Measurements from ENCODE around the gene GNAT1. TPM values are rescaled to one million over a fixed set of nuclear protein-coding genes. Genes with fewer than 3 reads are reported as not detected.

GNAT1 gene
- total RNA-seq, 1 experiment from 2014 or later: not detected

DNA sequence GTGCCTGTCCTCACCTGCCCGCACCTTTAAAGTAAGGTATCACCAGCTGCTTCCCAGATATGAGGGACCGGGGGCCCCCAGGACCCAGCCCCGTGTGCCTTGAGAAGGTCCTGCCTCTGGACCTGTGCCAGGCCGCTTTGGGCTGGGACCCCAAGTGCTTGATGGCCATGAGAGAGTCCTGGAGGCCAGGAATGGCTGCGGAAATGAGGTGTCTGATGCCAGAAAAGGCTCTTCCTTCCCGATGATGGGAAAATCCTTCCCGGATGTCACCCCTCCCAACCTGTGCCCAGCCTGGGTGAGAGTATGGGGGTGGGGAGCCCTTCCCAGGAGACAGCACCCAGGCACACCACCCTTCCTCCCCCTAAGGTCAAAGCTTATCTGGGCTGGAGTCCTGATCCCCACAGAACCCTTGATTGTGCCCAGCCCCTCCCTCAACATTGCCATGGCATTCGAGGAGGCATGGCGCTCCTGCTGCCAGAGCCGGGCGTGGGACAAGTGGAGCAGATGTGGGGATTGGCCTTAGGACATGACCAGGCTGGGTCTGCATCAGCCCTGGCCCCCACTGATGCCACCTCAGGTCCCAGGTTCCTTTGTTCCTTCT lies 22.1 kb upstream of the GNAT1 start:
- intact Hi-C loops (cut with micrococcal nuclease): no loop called here
- Mint-ChIP-seq H3K27ac (ENCODE audit: low read depth, unreplicated experiment) (peak overlapping the region; percentile 86), H3K27me3 (ENCODE audit: insufficient read depth, unreplicated experiment) (no peaks in the 10 kb centered on the region), H3K9me3 (ENCODE audit: unreplicated experiment) (no peaks in the 10 kb centered on the region), H3K36me3 (ENCODE audit: insufficient read depth, unreplicated experiment) (peaks cover 16% of the 10 kb centered on the region), H3K4me1 (ENCODE audit: insufficient read depth, unreplicated experiment) (peaks cover 55% of the 10 kb centered on the region), H3K4me3 (ENCODE audit: unreplicated experiment) (no peak overlapping the region)
- no peak for DNase-seq (ENCODE audit: unreplicated experiment)
- CTCF ChIA-PET: interaction anchor here (0.9 to 1.7 kb wide), 3 partner anchors 20 to 58 kb away, joined by 3 to 6 read pairs (median 4); no protein-coding TSS in a partner anchor
- TF ChIP-seq, protein P1, sequence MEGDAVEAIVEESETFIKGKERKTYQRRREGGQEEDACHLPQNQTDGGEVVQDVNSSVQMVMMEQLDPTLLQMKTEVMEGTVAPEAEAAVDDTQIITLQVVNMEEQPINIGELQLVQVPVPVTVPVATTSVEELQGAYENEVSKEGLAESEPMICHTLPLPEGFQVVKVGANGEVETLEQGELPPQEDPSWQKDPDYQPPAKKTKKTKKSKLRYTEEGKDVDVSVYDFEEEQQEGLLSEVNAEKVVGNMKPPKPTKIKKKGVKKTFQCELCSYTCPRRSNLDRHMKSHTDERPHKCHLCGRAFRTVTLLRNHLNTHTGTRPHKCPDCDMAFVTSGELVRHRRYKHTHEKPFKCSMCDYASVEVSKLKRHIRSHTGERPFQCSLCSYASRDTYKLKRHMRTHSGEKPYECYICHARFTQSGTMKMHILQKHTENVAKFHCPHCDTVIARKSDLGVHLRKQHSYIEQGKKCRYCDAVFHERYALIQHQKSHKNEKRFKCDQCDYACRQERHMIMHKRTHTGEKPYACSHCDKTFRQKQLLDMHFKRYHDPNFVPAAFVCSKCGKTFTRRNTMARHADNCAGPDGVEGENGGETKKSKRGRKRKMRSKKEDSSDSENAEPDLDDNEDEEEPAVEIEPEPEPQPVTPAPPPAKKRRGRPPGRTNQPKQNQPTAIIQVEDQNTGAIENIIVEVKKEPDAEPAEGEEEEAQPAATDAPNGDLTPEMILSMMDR (IDR thresholded peaks at IDR 0.05; ENCODE audit: unreplicated experiment): no peak
- POLR2A ChIA-PET: no interaction called here
- BruUV-seq (replicated peaks): no TSS peak

DNA sequence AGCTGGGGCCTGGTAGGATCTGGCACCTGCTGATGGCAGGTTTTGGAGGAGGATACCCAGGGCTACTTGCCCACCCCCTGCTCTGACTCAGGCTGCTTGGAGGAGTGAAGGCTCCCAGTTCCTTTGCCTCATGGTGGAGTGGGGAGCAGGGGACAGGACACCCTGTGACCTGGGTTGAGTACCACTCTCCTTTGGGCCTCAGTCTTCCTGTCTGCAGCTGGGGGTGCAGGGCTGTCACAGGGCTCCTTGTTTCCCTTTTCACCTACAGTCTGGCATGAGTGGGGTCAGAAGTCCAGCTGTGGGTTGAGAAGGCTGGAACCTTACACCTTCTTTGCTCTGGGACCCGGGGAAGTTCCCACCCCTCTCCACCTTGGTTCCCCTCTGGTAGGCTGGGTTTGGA lies 21.6 kb upstream of the GNAT1 start:
- no peak overlapping the region for H3K4me3 Mint-ChIP-seq (ENCODE audit: unreplicated experiment)
- peaks cover 14% of the 10 kb centered on the region for H3K36me3 Mint-ChIP-seq (ENCODE audit: insufficient read depth, unreplicated experiment)
- intact Hi-C loops (cut with micrococcal nuclease): no loop called here
- H3K27me3 Mint-ChIP-seq (ENCODE audit: insufficient read depth, unreplicated experiment): no peaks in the 10 kb centered on the region
- H3K27ac Mint-ChIP-seq (ENCODE audit: low read depth, unreplicated experiment): peak overlapping the region; percentile 86
- ChIA-PET CTCF (interaction anchor here (1.7 kb wide), 2 partner anchors 19 to 22 kb away, joined by 3 to 6 read pairs; no protein-coding TSS in a partner anchor), POLR2A (no interaction called here)
- TF ChIP-seq, protein P1 (IDR thresholded peaks at IDR 0.05; ENCODE audit: unreplicated experiment): no peak
- BruUV-seq (replicated peaks): no TSS peak
- peaks cover 49% of the 10 kb centered on the region for H3K4me1 Mint-ChIP-seq (ENCODE audit: insufficient read depth, unreplicated experiment)
- H3K9me3 Mint-ChIP-seq (ENCODE audit: unreplicated experiment): no peaks in the 10 kb centered on the region
- DNase-seq (ENCODE audit: unreplicated experiment): no peak

DNA sequence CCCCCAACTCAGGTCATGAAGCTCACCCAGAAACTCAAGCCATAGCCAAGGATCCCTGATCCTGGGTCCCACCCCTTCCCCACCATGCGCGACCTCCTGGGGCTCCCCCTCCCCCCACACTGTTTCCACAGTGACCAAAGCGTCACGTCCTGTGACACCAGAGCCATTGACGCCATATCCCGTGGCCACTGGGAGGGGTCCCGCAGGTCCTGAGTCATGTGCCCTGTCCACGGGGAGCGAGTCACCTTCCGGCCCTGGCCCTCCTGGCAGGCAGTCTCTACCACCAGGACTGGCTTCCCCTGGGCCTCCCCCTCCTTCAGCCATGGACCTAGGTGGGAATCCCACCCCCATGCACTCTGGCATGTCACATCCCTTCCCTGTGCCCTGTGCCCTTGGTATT lies 20.7 kb upstream of the GNAT1 start:
- Mint-ChIP-seq H3K27ac (ENCODE audit: low read depth, unreplicated experiment) (peak overlapping the region; percentile 86), H3K36me3 (ENCODE audit: insufficient read depth, unreplicated experiment) (peaks cover 12% of the 10 kb centered on the region), H3K27me3 (ENCODE audit: insufficient read depth, unreplicated experiment) (no peaks in the 10 kb centered on the region), H3K4me1 (ENCODE audit: insufficient read depth, unreplicated experiment) (peaks cover 41% of the 10 kb centered on the region), H3K9me3 (ENCODE audit: unreplicated experiment) (no peaks in the 10 kb centered on the region), H3K4me3 (ENCODE audit: unreplicated experiment) (no peak overlapping the region)
- ChIA-PET POLR2A (no interaction called here), CTCF (interaction anchor here (1.7 kb wide), 1 partner anchor 22 kb away, joined by 6 read pairs; no protein-coding TSS in a partner anchor)
- intact Hi-C loops (cut with micrococcal nuclease): no loop called here
- no peak for DNase-seq (ENCODE audit: unreplicated experiment)
- TF ChIP-seq, protein P1 (IDR thresholded peaks at IDR 0.05; ENCODE audit: unreplicated experiment): no peak
- no TSS peak for BruUV-seq (replicated peaks)

DNA sequence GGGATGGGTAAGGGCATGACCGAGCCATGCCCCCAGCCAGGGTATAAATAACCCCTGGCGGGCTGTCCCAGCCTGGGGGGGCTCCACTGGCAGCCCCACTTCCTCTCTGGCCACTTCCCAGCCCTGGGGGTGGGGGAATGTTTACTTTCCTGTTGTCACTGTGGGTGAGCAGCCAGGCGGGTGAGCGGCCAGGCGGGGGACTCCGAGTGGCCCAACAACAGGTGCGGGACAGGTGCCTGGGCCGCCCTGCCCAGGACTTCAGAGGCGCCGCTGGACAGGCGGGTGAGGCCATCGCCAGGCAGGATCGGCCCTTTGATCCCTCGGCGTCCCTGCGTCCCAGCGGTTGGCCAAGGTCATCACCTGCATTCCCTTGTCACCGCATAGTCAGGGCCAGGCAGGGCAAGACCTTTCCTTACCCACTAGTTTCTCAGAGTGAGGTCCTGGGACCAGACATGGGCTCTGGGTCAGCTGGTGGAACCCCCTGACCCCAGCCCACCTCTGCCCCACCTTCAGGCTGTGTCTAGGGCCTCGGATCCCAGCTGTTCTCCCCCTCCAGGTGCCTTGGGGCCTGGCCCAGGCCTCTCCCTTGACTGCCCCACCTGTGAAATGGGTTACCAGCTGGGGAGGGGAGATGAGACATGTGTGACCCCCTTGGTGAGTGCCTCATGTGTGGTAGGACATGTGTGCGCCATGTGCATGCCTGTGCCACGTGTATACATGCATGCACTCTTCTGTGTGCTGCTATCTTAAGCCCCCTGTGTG lies 19.7 kb upstream of the GNAT1 start:
- TF ChIP-seq, protein P1 (IDR thresholded peaks at IDR 0.05; ENCODE audit: unreplicated experiment): no peak
- CTCF ChIA-PET: interaction anchor here (0.7 to 2.2 kb wide), 5 partner anchors 17 to 75 kb away, joined by 3 to 11 read pairs (median 5); no protein-coding TSS in a partner anchor
- H3K27ac Mint-ChIP-seq (ENCODE audit: low read depth, unreplicated experiment): peak overlapping the region; percentile 86
- POLR2A ChIA-PET: interaction anchor here (0.6 to 1.1 kb wide), 3 partner anchors 11 to 64 kb away, joined by 3 read pairs; partner anchors contain the start of gene GNAI2
- no peak for DNase-seq (ENCODE audit: unreplicated experiment)
- H3K36me3 Mint-ChIP-seq (ENCODE audit: insufficient read depth, unreplicated experiment): peaks cover 17% of the 10 kb centered on the region
- no TSS peak for BruUV-seq (replicated peaks)
- no peaks in the 10 kb centered on the region for H3K27me3 Mint-ChIP-seq (ENCODE audit: insufficient read depth, unreplicated experiment)
- peaks cover 32% of the 10 kb centered on the region for H3K4me1 Mint-ChIP-seq (ENCODE audit: insufficient read depth, unreplicated experiment)
- no peaks in the 10 kb centered on the region for H3K9me3 Mint-ChIP-seq (ENCODE audit: unreplicated experiment)
- intact Hi-C loops (cut with micrococcal nuclease): no loop called here
- H3K4me3 Mint-ChIP-seq (ENCODE audit: unreplicated experiment): no peak overlapping the region
